Epithelial cell of proximal tubule (primary cell): ENCODE measurements around the gene GEMIN5. TPM values are rescaled to one million over a fixed set of nuclear protein-coding genes. Genes with fewer than 3 reads are reported as not detected.

Experiments used
- DNase-seq: peaks from one replicate; pipeline ENCODE4 v3.0.0-alpha.2; 2011; ENCODE audit warnings: low read depth
- H3K4me3 ChIP-seq: 2 replicates; pipeline ENCODE4 v1.5.1; 2011; ENCODE audit warnings: low read depth, mild to moderate bottlenecking, low read length
- total RNA-seq: library from RNA; depleted of rRNA; stranded (reverse); fragments of >200 nt; gene quantifications from 2 replicates; pipeline ENCODE4 v1.2.3, GENCODE V29; 2015
- TF ChIP-seq, protein P1 (sequence below): conservative IDR thresholded peaks from 2 replicates; pipeline ENCODE4 v1.5.1; 2012; ENCODE audit warnings: low read depth, mild to moderate bottlenecking, low read length

Gene GEMIN5
- total RNA-seq, 1 donor from 2014 or later: 13.0 TPM

DNA sequence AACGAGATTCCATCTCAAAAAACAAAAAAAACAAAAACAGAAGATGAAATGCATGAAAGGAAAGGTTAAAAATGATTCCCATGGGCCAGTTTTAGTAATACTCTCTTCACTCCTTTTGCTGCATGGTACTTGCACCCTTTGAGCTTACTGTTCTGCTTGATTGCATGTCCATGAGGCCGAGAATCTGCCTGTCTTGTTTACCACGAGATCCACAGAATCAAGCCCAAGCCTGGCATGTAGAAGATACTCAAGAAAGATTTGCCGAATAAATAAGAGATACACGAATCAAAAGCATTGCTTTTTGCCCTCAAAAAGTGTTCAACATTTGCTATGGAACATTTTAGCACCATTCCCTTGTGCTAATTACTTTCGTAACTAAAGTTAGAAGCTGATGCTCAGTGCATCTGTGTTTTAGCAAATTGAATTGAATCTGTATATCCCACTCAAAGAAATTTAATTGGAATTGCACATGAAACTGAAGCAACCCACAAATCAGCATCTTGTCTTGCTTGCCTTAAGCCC, 88.7 kb downstream of the GEMIN5 start:
- no peak for DNase-seq
- peak overlapping the region; percentile 53 for H3K4me3 ChIP-seq
- TF ChIP-seq, protein P1, sequence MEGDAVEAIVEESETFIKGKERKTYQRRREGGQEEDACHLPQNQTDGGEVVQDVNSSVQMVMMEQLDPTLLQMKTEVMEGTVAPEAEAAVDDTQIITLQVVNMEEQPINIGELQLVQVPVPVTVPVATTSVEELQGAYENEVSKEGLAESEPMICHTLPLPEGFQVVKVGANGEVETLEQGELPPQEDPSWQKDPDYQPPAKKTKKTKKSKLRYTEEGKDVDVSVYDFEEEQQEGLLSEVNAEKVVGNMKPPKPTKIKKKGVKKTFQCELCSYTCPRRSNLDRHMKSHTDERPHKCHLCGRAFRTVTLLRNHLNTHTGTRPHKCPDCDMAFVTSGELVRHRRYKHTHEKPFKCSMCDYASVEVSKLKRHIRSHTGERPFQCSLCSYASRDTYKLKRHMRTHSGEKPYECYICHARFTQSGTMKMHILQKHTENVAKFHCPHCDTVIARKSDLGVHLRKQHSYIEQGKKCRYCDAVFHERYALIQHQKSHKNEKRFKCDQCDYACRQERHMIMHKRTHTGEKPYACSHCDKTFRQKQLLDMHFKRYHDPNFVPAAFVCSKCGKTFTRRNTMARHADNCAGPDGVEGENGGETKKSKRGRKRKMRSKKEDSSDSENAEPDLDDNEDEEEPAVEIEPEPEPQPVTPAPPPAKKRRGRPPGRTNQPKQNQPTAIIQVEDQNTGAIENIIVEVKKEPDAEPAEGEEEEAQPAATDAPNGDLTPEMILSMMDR: no peak

DNA sequence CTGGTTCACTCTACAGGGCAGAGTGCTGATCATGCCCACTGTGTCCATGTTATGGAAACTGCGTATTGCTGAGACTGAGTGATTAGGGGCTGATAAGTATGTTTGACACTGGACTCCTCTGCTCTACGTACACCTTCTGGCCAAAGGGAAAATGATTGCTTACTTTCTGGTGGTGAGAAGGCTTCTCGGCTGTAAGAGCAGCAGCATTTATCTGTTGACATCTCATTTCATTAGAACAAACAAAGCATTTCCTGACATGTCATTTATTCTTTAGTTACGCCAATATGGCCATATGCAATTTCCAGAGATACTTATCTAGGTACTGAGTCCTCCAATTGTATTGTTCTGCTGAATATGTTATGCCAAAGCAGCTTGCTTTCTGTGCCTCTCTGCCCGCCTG, 93.2 kb downstream of the GEMIN5 start:
- DNase-seq: no peak
- no peak overlapping the region for H3K4me3 ChIP-seq
- TF ChIP-seq, protein P1: no peak

DNA sequence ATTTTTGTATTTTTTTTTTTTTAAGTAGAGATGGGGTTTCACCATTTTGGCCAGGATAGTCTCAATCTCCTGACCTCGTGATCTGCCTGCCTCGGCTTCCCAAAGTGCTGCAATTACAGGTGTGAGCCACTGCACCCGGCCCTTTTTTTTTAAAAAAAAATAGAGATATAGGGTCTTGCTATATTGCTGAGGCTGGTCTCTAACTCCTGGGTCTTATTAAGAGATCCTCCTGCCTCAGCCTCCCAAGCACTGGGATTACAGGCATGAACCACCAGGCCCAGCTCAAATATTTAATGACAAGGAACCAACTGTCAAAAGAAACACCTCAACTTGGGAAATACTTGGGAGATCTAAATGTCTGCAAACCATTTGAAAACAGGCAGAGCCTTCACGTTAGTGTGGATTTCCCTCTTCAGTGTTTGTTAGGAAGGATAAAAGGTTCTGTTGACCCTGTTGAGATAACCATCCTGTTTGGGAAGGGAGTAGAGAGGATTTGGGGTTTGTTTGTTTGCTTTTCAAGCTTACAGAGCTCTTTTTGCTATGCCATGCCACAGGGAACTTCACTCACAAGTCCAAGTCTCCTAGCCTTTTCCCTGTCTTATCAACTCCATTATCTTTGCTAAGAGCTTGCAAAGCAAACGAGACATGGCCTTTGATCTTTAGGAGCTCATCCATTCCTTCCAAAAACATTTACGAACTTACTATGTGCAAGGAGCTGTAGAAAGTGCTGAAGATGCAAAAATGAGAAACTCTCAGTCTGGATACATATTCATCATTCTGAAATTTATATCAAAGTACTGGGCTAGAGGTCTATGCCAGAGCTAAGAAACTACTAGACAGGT, 95.1 kb downstream of the GEMIN5 start:
- no peak for DNase-seq
- TF ChIP-seq, protein P1: no peak
- H3K4me3 ChIP-seq: no peak overlapping the region

DNA sequence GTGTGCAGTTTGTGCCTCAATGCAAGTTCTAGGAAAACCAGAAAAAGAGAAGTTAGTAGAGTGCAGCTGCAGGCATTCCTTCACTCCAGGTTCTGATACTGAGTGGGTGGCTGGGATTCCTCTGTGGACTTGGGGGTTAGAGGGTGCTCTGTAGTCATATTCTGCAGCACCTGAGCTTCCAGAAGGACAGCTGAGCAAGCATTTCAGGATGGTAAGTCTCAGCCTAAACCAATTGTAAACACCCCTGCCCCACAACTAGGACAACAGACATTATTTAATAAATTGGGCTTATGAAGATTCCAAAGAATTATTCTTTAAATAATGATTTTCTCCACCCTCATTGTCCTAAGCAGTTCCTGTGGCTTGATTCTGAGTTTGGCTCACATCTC, 96.7 kb downstream of the GEMIN5 start:
- TF ChIP-seq, protein P1: no peak
- DNase-seq: no peak
- no peak overlapping the region for H3K4me3 ChIP-seq

DNA sequence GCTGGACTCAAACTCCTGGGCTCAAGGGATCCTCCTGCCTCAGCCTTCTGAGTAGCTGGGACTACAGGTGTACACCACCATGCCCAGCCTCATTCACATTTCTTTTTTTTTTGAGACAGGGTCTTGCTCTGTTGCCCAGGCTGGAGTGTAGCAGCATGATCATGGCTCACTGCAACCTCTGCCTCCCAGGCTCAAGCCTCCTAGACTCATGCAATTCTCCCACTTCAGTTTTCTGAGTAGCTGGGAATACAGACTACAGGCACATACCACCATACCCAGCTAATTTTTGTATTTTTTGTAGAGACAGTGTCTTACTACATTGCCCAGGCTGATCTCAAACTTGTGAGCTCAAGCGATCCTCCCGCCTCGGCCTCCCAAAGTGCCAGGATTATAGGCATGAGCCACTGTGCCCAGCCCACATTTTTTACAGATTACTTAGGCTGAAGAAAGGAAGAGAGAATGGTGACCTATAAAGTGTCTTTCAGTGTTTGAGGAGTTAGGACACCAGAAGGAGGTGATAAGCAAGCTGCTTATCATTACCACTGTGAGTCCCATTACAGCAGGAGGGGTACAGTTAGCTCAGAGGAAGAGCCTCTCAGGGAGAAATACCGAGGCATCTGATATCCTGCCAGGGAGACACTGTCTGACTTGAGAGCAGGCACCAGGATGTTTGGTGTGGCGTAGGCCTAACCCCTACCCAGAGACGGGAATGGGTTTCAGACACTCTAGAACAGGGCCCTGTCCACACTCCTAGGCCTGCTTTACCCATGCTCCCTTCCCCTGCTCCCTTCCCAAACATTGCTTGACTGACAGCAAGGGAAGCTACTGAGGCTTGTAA, 97.4 kb downstream of the GEMIN5 start:
- no peak overlapping the region for H3K4me3 ChIP-seq
- no peak for DNase-seq
- TF ChIP-seq, protein P1: no peak

Other genes starting within 250 kb of the GEMIN5 start
- gene LARP1, start 182.8 kb downstream of the GEMIN5 start, total RNA-seq: 106 and 111 TPM in 2 replicates
- gene FAXDC2, start 87.6 kb downstream of the GEMIN5 start, total RNA-seq: 0.52 and 0.72 TPM in 2 replicates
- gene CNOT8, start 79.6 kb downstream of the GEMIN5 start, total RNA-seq: 59.5 and 74.7 TPM in 2 replicates
- 20.3 and 52.2 TPM in 2 replicates for gene MRPL22, start 2.9 kb upstream of the GEMIN5 start, total RNA-seq
- gene KIF4B, start 75.5 kb upstream of the GEMIN5 start, total RNA-seq: not detected in 2 replicates